Measurements from ENCODE around the gene GPA33.

GRCh38 chr1:167110586-167110985 is 20.4 kb upstream of the GPA33 start:
- TF ChIP-seq PPARA (CRISPR knock-in tag; IDR thresholded peaks at IDR 0.05; ENCODE audit: borderline replicate concordance) (no peak), CSRNP3 (CRISPR knock-in tag; IDR thresholded peaks at IDR 0.05) (no peak), ZNF565 (CRISPR knock-in tag; conservative IDR thresholded peaks at IDR 0.05; ENCODE audit: low read depth) (no peak), BACH2 (CRISPR knock-in tag; IDR thresholded peaks at IDR 0.05; ENCODE audit: borderline replicate concordance) (no peak), POU6F1 (CRISPR knock-in tag; IDR thresholded peaks at IDR 0.05; ENCODE audit: borderline replicate concordance, low read depth) (no peak), ZNF70 (CRISPR knock-in tag; IDR thresholded peaks at IDR 0.05) (no peak)
